GM21717 (cell line): ENCODE results near the gene EDN3.

Source experiments
- ATAC-seq: cut with Tn5 transposase; IDR thresholded peaks from one replicate; pipeline ENCODE4 v1.9.1; 2021; ENCODE audit warnings: mild to moderate bottlenecking, moderate library complexity; ENCODE audit not compliant: unreplicated experiment

The EDN3 gene

GRCh38 chr20:59300333-59301081 is at the start of gene EDN3:
TSS of gene EDN3 (plus strand) at chr20:59300611. CDS start at chr20:59300813, 202 bp downstream.
- no peak for ATAC-seq

DNA sequence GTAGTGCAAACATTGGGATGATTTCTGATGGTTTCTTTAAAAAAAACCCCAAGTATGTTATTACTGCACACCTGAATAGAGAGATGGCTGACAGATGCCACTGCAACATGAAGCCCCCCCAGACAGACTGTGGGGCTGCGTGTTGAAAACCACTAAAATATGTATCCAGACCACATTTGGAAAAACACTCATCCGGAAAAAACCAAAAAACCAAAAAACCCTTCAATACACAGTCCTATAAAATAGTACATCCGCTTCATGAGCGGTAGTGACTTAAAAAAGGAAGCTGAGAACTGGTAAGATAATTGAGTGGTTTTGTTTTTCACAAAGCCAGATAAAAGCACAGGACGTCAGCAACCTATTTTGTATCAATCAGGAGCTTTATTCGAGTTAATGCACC is 47.1 kb upstream of the EDN3 start:
- no peak for ATAC-seq

GRCh38 chr20:59253779-59254319 is 46.6 kb upstream of the EDN3 start:
- no peak for ATAC-seq

DNA sequence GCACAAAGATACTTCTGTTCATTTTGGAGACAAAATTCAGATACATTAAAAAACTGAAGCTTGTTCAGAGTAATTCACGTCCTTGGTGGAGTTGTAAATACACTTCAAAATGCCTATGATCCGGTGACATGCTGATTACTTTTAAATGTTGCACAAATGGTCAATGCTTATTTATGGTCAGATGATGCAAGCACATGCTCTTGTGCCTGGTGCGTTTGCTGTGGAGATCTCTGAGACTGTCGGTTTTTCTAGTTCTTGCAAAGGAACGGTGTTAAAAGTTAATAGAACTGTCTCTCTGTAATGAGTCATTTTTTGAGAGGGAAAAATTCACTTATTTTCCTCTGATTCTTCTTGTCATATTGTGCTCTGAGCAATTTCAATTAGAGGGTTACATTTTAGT is 45.2 kb upstream of the EDN3 start:
- ATAC-seq: no peak

DNA sequence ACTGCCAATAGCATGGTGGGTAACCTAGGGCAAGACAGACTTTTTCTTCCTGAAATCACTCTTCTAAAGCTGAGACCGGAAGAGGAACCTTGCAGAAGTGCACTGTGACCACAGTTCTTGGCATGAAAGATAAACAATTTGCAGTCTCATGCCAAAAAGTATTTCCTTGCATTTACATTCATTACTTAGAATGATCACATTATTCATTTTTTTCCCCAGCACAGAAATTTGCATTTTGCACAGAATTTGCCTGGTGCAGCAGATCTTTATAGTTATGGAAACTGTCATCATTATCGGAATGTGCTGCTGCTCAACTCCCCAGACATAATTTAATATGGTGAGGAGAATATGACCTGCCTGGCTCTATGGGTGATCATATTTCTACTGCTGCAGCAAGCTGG is 42.2 kb upstream of the EDN3 start:
- ATAC-seq: no peak

DNA sequence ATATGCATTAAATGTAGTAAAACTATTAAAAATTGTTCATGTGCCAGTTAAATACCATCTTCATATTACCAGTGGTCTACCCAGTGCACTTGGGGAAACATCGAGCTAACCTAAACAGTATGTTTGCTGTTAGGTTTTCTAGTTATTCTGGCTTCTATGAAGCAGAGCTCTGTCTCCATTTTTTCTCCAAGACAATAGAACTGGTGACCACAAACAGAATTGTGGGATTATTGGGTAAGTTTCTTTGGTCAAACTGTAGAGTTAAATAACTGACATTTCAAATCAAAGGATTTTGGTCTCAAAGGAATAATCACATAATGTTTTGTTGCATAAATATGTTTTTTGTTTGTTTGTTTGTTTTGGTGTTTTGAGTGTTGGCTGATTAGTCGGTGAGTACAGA is 40.5 kb upstream of the EDN3 start:
- ATAC-seq: no peak

DNA sequence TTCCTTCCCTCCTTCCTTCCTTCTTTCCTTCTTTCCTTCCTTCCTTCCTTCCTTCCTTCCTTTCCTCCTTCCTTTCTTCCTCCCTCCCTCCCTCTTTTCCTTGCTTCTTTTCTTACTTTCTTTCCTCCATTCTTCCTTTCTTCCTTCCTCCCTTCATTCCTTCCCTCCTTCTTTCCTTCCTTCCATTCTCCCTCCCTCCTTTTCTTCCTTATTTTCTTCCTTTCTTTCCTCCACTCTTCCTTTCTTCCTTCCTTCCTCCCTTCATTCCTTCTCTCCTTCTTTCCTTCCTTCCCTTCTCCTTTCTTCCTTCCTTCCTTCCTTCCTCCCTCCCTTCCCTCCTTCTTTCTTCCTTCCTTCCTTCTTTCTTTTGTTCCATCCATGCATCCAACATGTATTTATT is 35.1 kb upstream of the EDN3 start:
- no peak for ATAC-seq

DNA sequence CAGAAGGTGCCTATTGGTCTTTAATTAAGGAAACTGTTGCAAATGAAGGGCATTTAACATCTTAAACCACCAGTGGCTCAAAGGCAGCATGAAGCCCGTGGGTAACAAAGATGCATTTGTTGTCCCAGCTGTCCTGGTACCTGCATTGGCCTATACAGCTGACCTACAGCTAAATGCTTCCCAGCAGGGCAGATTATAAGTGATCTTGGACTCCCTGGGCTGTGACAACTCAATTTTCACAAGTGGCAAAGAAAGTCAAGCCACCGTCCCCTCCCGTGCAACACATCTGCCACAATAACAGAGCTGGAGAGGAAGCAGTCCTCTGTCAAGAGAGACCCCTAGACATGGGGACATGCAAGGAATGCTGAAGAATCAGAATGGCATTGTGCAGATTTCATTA is 31.5 kb upstream of the EDN3 start:
- ATAC-seq: no peak

DNA sequence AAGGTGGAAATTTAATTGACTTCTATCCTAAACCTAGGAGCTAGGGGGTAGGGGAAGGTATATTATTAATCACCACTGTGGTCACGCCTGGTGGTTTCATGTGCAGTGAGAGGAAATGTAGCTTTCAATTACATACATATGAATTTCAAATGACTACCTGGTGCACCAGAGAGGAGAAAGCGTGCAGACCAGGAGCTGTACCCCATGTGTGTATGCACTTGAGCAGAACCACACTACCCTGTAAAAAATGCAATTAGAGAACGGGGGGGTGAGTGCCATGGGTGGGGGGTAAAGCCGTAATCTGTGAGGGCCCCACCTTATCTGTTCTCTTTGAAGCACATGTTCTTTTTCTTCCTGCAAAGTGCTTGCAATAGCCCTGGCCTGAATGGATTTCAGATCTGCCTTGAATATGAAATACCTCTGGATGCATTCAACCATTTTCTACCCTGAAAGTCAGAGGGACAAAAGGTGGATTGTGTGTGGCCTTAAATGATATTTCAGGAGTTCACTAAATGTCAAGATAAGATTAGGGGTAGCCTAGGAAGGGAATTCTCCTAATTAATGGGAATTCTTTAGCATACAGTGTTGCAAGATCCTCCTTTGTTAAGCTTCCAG is 30.9 kb upstream of the EDN3 start:
- ATAC-seq: no peak

- ATAC-seq: no peak
These were observed 30.0 kb upstream of the EDN3 start for GRCh38 chr20:59270380-59270779.

- no peak for ATAC-seq
These were observed 26.6 kb upstream of the EDN3 start for GRCh38 chr20:59273739-59274357.

DNA sequence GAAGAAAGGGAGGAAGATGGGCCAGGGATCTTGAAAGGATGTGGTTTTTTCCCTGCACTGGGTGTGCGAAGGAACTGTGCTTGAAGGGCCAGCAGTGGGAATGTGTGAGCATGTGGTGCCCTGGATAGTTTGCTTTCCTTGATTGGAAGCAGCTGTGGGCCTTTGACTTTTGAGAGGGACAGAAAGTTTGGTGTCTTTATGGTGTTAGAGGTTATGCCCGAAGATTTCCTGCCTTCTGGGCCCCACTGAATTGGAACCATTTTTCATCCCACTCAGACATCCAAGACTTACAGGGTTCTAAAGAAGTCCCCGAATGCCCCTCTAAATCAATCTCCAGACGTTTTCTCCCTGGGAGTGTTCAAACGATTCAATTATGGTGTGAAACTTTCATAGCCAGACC is 23.5 kb upstream of the EDN3 start:
- no peak for ATAC-seq

- ATAC-seq: no peak
These were observed 15.9 kb upstream of the EDN3 start for GRCh38 chr20:59284470-59284869.

DNA sequence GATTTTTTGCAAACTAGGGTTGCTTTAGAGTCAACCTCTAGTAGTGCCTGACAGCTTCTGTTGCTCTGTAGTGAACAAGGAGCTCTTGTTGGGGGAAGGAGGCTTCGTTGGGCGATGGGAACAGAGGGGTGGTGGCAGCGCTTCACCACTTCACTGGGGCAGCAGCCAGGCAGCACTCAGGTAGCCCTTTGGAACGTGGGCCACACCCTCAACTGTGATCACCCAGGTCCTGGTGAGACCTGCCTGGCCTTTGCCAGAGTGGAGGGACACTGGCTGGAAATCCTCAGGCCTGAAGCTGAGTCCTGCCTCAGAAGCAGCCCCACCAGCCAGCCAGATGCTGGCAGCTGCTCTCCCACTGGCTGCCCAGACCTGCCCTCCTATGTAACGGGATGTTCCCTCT is 10.4 kb upstream of the EDN3 start:
- no peak for ATAC-seq

- ATAC-seq: no peak
These were observed 8.5 kb upstream of the EDN3 start for GRCh38 chr20:59291740-59292383.

DNA sequence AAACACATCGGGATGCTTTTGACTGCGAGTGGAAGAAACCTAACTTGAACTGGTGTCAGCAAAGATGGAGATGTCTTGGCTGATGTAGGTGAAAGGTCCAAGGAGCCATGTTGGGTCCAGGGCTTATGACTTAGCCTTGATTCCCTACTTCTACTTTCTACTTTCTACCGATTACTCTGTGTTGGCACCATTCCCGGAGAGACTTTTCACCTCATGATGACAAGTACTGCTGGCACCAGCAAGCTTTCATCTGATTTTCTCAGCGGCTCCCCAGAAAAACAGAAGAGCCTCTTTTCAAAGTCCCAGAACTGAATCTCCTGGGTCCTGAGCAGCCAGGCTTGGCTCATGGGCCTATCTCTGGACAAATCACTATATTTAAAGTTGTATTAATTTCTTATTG is 4.9 kb upstream of the EDN3 start:
- ATAC-seq: no peak

- no peak for ATAC-seq
These were observed 2.7 kb upstream of the EDN3 start for GRCh38 chr20:59297686-59298085.

DNA sequence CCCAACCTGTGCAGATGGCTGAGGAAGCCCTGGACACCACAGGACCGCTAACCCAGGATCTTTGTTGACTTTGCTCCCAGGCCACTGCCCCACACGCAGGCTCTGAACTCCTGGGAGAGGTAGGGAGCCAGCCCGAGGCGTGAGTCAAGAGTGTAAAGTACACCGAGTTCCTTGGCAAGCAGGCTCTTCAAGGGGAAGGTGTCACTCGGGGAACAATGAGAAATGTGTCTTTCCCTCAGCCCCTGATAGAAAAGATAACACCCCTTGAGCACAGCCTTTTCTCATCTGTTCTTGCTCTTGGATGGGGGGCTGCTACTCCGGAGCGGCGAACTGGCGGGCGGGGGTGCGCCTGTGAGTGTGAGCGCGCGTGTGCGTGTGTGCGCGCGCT is 472 bp upstream of the EDN3 start:
- no peak for ATAC-seq

GRCh38 chr20:59301343-59302007 is 1.1 kb downstream of the EDN3 start:
- ATAC-seq: no peak

GRCh38 chr20:59305908-59306655 is 5.7 kb downstream of the EDN3 start:
- ATAC-seq: no peak
